ENCODE data around the gene RRP1. TPM values are rescaled to one million over a fixed set of nuclear protein-coding genes. Genes with fewer than 3 reads are reported as not detected.

The RRP1 gene
- total and polyA plus RNA-seq, 9 of the 15 experiments (the other 6 are each of a cell fraction or from before 2014, with no cell fraction given) = 0.89 to 105 (median 51.6) TPM

GRCh38 chr21:43800566-43800965 lies 11.2 kb downstream of the RRP1 start:
- Histone ChIP-seq H3K9me3 (replicated peaks; ENCODE audit: control insufficient read depth, insufficient read depth, low read depth, low read length) (no peaks in the 10 kb centered on the region), H3K9ac (ENCODE audit: insufficient read depth in 1 of 2, low read depth in 2 of 2, low read length in 2 of 2) (no peak overlapping the region), H3K36me3 (ENCODE audit: control insufficient read depth, insufficient read depth, low read length) (peaks cover 97% of the 10 kb centered on the region), H3K27me3 (ENCODE audit: control insufficient read depth in 2 of 2, insufficient read depth in 2 of 2, low read length in 2 of 2) (no peaks in the 10 kb centered on the region), H3K4me2 (ENCODE audit: insufficient read depth, low read length) (no peak overlapping the region), H3K4me3 (no peak overlapping the region), H3K9me1 (ENCODE audit: control insufficient read depth, insufficient read depth, low read length) (no peaks in the 10 kb centered on the region), H2AFZ (ENCODE audit: low read depth, low read length) (no peak overlapping the region), H3K4me1 (replicated peaks in 1 of 2; ENCODE audit: control insufficient read depth in 2 of 2, insufficient read depth in 2 of 2, low read length in 2 of 2) (peaks cover 5 to 37% of the 10 kb centered on the region in 2 experiments; a peak in 4 of 5 replicates), H4K20me1 (replicated peaks; ENCODE audit: control insufficient read depth, insufficient read depth, low read length) (no peaks in the 10 kb centered on the region; the same call in 1 of the 2 replicates), H3K27ac (ENCODE audit: extremely low read depth, low read depth, low read length) (no peak overlapping the region), H3K79me2 (ENCODE audit: control insufficient read depth, insufficient read depth, low read length) (peaks cover 9% of the 10 kb centered on the region; the same call in 1 of the 3 replicates)
- no peak for DNase-seq (ENCODE audit: extremely low read depth in 1 of 4, low spot score in 3 of 4)
- 95% methylated on average over 14 of the region's 14 CpGs for WGBS (ENCODE audit: insufficient coverage, low coverage, missing lambda C conversion rate)
- no peak for FAIRE-seq
- ChIA-PET CTCF (ENCODE audit: low intra/inter-chr PET ratio) (no interaction called here), POLR2A (interaction anchor here (1.2 to 2.6 kb wide), 4 partner anchors 9 to 36 kb away, joined by 5 to 11 read pairs (median 6); partner anchors contain the start of gene RRP1)
- no peak for TF ChIP-seq STAT5B (CRISPR knock-in tag; IDR thresholded peaks at IDR 0.05)
- TF ChIP-seq ZNF583 (CRISPR knock-in tag; IDR thresholded peaks at IDR 0.05) = no peak
- TF ChIP-seq, protein P1, sequence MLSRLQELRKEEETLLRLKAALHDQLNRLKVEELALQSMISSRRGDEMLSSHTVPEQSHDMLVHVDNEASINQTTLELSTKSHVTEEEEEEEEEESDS (CRISPR knock-in tag; IDR thresholded peaks at IDR 0.05) = no peak
- TF ChIP-seq BRD9 (IDR thresholded peaks at IDR 0.05; ENCODE audit: low read depth, partially characterized antibody) = no peak
- TF ChIP-seq HIVEP1 (CRISPR knock-in tag; IDR thresholded peaks at IDR 0.05) = no peak
- no peak for TF ChIP-seq ZNF830 (CRISPR knock-in tag; IDR thresholded peaks at IDR 0.05)
- TF ChIP-seq GABPB1 (CRISPR knock-in tag; IDR thresholded peaks at IDR 0.05) = no peak
- TF ChIP-seq RREB1 (CRISPR knock-in tag; IDR thresholded peaks at IDR 0.05) = no peak
- no peak for TF ChIP-seq NFE2 (IDR thresholded peaks at IDR 0.05; ENCODE audit: low read depth)
- TF ChIP-seq CHD1 (IDR thresholded peaks at IDR 0.05; ENCODE audit: low read length) = no peak
- no peak for TF ChIP-seq FOXK2 (conservative IDR thresholded peaks at IDR 0.05 in 1 of 2, IDR thresholded peaks at IDR 0.05 in 1 of 2; ENCODE audit: low read depth in 2 of 2)
- TF ChIP-seq MEF2A (IDR thresholded peaks at IDR 0.05; ENCODE audit: control insufficient read depth, low read depth, low read length) = no peak
- no peak for TF ChIP-seq USF1 (CRISPR knock-in tag; IDR thresholded peaks at IDR 0.05)
- no peak for TF ChIP-seq ZSCAN29 (IDR thresholded peaks at IDR 0.05)
- TF ChIP-seq ZNF408 (CRISPR knock-in tag; IDR thresholded peaks at IDR 0.05; ENCODE audit: low read depth) = no peak
- BruUV-seq (replicated peaks) = no TSS peak
- intact Hi-C loops (cut with micrococcal nuclease) = no loop called here
- in situ Hi-C loops (cut with MboI) = no loop called here
- no peak for ATAC-seq

Data from K562 (cell line).